Measurements from ENCODE around the gene RASSF8. TPM values are rescaled to one million over a fixed set of nuclear protein-coding genes. Genes with fewer than 3 reads are reported as not detected.

Gene RASSF8
- total RNA-seq, 2 donors from 2014 or later = 3.2 to 14.2 TPM

GRCh38 chr12:25950329-25951115 lies 8.0 kb upstream of the RASSF8 start:
- no peak for TF ChIP-seq CTCF (IDR thresholded peaks at IDR 0.05)
- no peak overlapping the region for H3K27ac ChIP-seq
- H3K4me3 ChIP-seq = no peak overlapping the region
- no peaks in the 10 kb centered on the region for H3K9me3 ChIP-seq
- H3K36me3 ChIP-seq = no peaks in the 10 kb centered on the region
- intact Hi-C loops (cut with DNase I) = loop anchor here (10.0 kb wide), 1 partner anchor 516 kb away; no protein-coding TSS in a partner anchor
- DNase-seq = no peak
- H3K4me1 ChIP-seq = no peaks in the 10 kb centered on the region
- H3K9ac ChIP-seq (ENCODE audit: low read depth in 2 of 2, low read length in 2 of 2) = no peak overlapping the region
- no peaks in the 10 kb centered on the region for H3K27me3 ChIP-seq

- peaks cover 16% of the 10 kb centered on the region for H3K27me3 ChIP-seq
- peak overlapping the region; percentile 77 for H3K27ac ChIP-seq
- intact Hi-C loops (cut with DNase I) = loop anchor here (10.0 kb wide), 1 partner anchor 523 kb away; no protein-coding TSS in a partner anchor
- H3K4me1 ChIP-seq = no peaks in the 10 kb centered on the region
- no peaks in the 10 kb centered on the region for H3K36me3 ChIP-seq
- H3K9ac ChIP-seq (ENCODE audit: low read depth in 2 of 2, low read length in 2 of 2) = peak overlapping the region; percentile 14 to 57
- no peaks in the 10 kb centered on the region for H3K9me3 ChIP-seq
- no peak for DNase-seq
- H3K4me3 ChIP-seq = peak overlapping the region; percentile 52
- TF ChIP-seq CTCF (IDR thresholded peaks at IDR 0.05) = no peak
These were observed 572 bp upstream of the RASSF8 start for GRCh38 chr12:25957793-25958427.

DNA sequence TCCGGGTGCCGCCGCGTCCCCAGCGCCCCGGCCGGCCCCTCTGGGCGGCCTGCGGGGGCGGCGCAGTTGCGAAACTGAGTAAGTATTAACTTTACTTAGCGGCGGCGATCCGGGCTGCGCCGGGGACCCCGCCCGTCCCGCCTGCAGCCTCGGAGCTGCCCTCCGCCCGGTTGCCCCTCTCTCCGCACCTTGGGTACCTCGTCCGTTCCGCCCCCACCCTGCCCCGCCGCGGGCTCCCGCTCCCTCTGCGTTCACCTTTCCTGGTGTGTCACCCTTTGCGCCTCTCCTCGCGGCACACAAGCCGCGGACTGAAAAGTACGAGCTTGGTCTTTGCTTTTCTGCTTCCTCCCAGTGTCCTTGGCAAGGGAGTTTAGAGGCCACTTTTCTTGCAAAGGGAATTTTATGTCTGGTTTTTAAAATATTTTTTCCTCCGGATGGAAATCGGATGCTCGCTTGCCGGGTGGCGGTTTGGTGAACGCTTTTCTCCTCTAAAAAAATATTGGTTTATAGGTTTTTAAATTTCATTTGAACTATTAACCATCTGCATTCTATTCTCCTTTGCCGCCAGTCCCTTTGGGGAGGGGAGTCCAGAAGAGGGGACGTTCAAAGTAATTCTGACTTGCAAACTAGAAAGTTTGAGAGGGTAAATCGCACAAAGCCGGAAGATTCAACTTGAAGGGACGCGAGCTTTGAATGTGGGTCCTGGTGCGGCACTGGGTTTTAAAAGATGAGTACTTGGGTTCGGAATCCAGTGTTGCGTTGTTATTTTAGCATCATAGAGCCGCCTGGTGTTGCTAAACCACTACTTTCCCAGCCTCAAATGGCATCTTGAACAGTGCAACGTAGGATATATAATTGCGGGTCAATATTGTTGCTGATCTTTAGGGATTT lies 834 bp downstream of the RASSF8 start:
- DNase-seq = peak; percentile 48
- H3K9me3 ChIP-seq = no peaks in the 10 kb centered on the region
- TF ChIP-seq CTCF (IDR thresholded peaks at IDR 0.05) = no peak
- peaks cover 16% of the 10 kb centered on the region for H3K27me3 ChIP-seq
- peak overlapping the region; percentile 71 for H3K27ac ChIP-seq
- intact Hi-C loops (cut with DNase I) = loop anchor here (10.0 kb wide), 1 partner anchor 525 kb away; no protein-coding TSS in a partner anchor
- H3K4me1 ChIP-seq = no peaks in the 10 kb centered on the region
- peak overlapping the region; percentile 46 to 72 for H3K9ac ChIP-seq (ENCODE audit: low read depth in 2 of 2, low read length in 2 of 2)
- H3K36me3 ChIP-seq = no peaks in the 10 kb centered on the region
- H3K4me3 ChIP-seq = peak overlapping the region; percentile 52

- H3K9ac ChIP-seq (ENCODE audit: low read depth in 2 of 2, low read length in 2 of 2) = no peak overlapping the region
- no peaks in the 10 kb centered on the region for H3K9me3 ChIP-seq
- H3K27me3 ChIP-seq = peaks cover 16% of the 10 kb centered on the region
- peak overlapping the region; percentile 52 for H3K4me3 ChIP-seq
- intact Hi-C loops (cut with DNase I) = loop anchor here (10.0 kb wide), 1 partner anchor 55 kb away; no protein-coding TSS in a partner anchor
- H3K27ac ChIP-seq = peak overlapping the region; percentile 71
- H3K36me3 ChIP-seq = no peaks in the 10 kb centered on the region
- no peaks in the 10 kb centered on the region for H3K4me1 ChIP-seq
- no peak for DNase-seq
- no peak for TF ChIP-seq CTCF (IDR thresholded peaks at IDR 0.05)
These were observed 1.7 kb downstream of the RASSF8 start for GRCh38 chr12:25960143-25960542.

GRCh38 chr12:25960961-25961360 lies 2.5 kb downstream of the RASSF8 start:
- no peaks in the 10 kb centered on the region for H3K36me3 ChIP-seq
- no peaks in the 10 kb centered on the region for H3K9me3 ChIP-seq
- no peak overlapping the region for H3K27ac ChIP-seq
- intact Hi-C loops (cut with DNase I) = loop anchor here (10.0 kb wide), 1 partner anchor 54 kb away; no protein-coding TSS in a partner anchor
- H3K9ac ChIP-seq (ENCODE audit: low read depth in 2 of 2, low read length in 2 of 2) = no peak overlapping the region
- H3K4me3 ChIP-seq = no peak overlapping the region
- TF ChIP-seq CTCF (IDR thresholded peaks at IDR 0.05) = no peak
- H3K4me1 ChIP-seq = no peaks in the 10 kb centered on the region
- H3K27me3 ChIP-seq = peaks cover 16% of the 10 kb centered on the region
- no peak for DNase-seq

Measured in colonic mucosa (tissue), 4 donors.